Progenitor cell of endocrine pancreas (in vitro differentiated cells): Measurements from ENCODE around the gene CASP14. TPM values are rescaled to one million over a fixed set of nuclear protein-coding genes. Genes with fewer than 3 reads are reported as not detected.

ENCODE experiments used
- total RNA-seq: library from RNA; stranded (reverse); gene quantifications from 2 replicates; pipeline ENCODE4 v1.2.1, GENCODE V29; 2021

Gene CASP14
- total RNA-seq, 1 donor from 2014 or later, result not detected

Other genes starting within 250 kb of the CASP14 start
- not detected in 2 replicates for gene OR7A5, start 214.3 kb upstream of the CASP14 start, total RNA-seq
- gene OR7C1, start 214.3 kb upstream of the CASP14 start, total RNA-seq, result not detected in 2 replicates
- gene OR7A10, start 200.6 kb upstream of the CASP14 start, total RNA-seq, result not detected in 2 replicates
- gene OR7A17, start 163.3 kb upstream of the CASP14 start, total RNA-seq, result not detected in 2 replicates
- not detected in 2 replicates for gene OR7C2, start 108.0 kb upstream of the CASP14 start, total RNA-seq
- gene SLC1A6, start 69.6 kb upstream of the CASP14 start, total RNA-seq, result 0.47 and 0.62 TPM in 2 replicates
- not detected in 2 replicates for gene OR1I1, start 32.7 kb downstream of the CASP14 start, total RNA-seq
- 5.0 and 5.7 TPM in 2 replicates for gene SYDE1, start 57.9 kb downstream of the CASP14 start, total RNA-seq
- gene NOTCH3, start 151.5 kb downstream of the CASP14 start, total RNA-seq, result 201 and 203 TPM in 2 replicates
- 7.1 and 7.8 TPM in 2 replicates for gene EPHX3, start 183.0 kb downstream of the CASP14 start, total RNA-seq